Stimulated activated CD8-positive, alpha-beta memory T cell treated with anti-CD3 and anti-CD28 coated beads, Interleukin-15, amount 100 ng/mL, for 48 hours (primary cell): ENCODE data around the gene ZNF709.
"Not testable (repeated sequence)": the region's sequence is repeated elsewhere in the genome, so short reads cannot be mapped to it uniquely, and the experiment has no call there.

ENCODE experiments used
- DNase-seq, 2 donors: peaks; one replicate each; pipeline ENCODE4 v3.0.0-alpha.2; 2020; ENCODE audit warnings: low read depth in 2 of 2

ZNF709 gene

GRCh38 chr19:12484371-12485051, at the start of gene ZNF709:
Gene ZNF709, minus strand, starts transcription at chr19:12484816. Its CDS starts 159 bp downstream, at chr19:12484657.
- DNase-seq: peak; percentile 80 to 83

- DNase-seq: no peak
Measured at GRCh38 chr19:12527034-12527836, 42.6 kb upstream of the ZNF709 start.

GRCh38 chr19:12526542-12526941, 41.9 kb upstream of the ZNF709 start:
- no peak for DNase-seq

GRCh38 chr19:12521996-12522395, 37.4 kb upstream of the ZNF709 start:
- DNase-seq: no peak

GRCh38 chr19:12513531-12514061, 29.0 kb upstream of the ZNF709 start:
- DNase-seq: no peak

- no peak for DNase-seq
Measured at GRCh38 chr19:12497032-12497431, 12.4 kb upstream of the ZNF709 start.

GRCh38 chr19:12496480-12496879, 11.9 kb upstream of the ZNF709 start:
- DNase-seq: no peak

- DNase-seq: peak; percentile 87 to 91
Measured at GRCh38 chr19:12495002-12495802, 10.6 kb upstream of the ZNF709 start.

GRCh38 chr19:12494260-12494860, 9.7 kb upstream of the ZNF709 start:
- no peak for DNase-seq

- not testable (repeated sequence) for DNase-seq
Measured at GRCh38 chr19:12486265-12486783, 1.7 kb upstream of the ZNF709 start.

- DNase-seq: no peak
Measured at GRCh38 chr19:12485571-12485970, 955 bp upstream of the ZNF709 start.

GRCh38 chr19:12485052-12485416, 418 bp upstream of the ZNF709 start:
- DNase-seq: no peak

- DNase-seq: no peak
Measured at GRCh38 chr19:12484011-12484370, 625 bp downstream of the ZNF709 start.

- no peak for DNase-seq
Measured at GRCh38 chr19:12482509-12482886, 2.1 kb downstream of the ZNF709 start.

- DNase-seq: no peak
Measured at GRCh38 chr19:12481781-12482508, 2.7 kb downstream of the ZNF709 start.

GRCh38 chr19:12478234-12478941, 6.2 kb downstream of the ZNF709 start:
- no peak for DNase-seq

- DNase-seq: not testable (repeated sequence)
Measured at GRCh38 chr19:12467651-12468050, 17.0 kb downstream of the ZNF709 start.

- no peak for DNase-seq
Measured at GRCh38 chr19:12465211-12465610, 19.4 kb downstream of the ZNF709 start.

GRCh38 chr19:12464769-12465168, 19.8 kb downstream of the ZNF709 start:
- no peak for DNase-seq

- DNase-seq: not testable (repeated sequence)
Measured at GRCh38 chr19:12464139-12464538, 20.5 kb downstream of the ZNF709 start.
